Gastroesophageal sphincter (tissue), 3 donors: ENCODE results near the gene C2orf92.

Source experiments
- EP300 ChIP-seq: sonication (generic); formaldehyde crosslinking; IDR thresholded peaks from one replicate; pipeline ENCODE4 v1.6.1; 2017; ENCODE audit warnings: antibody characterized with exemption, mild to moderate bottlenecking
- POLR2A ChIP-seq, 2 donors: fragments of 450-650 bp; IDR thresholded peaks; one replicate each; pipeline ENCODE4 v1.6.1; 2017; ENCODE audit warnings: antibody characterized with exemption in 2 of 2, mild to moderate bottlenecking in 2 of 2, moderate library complexity in 1 of 2
- POLR2AphosphoS5 ChIP-seq: sonication (generic); formaldehyde crosslinking; IDR thresholded peaks from one replicate; pipeline ENCODE4 v1.6.1; 2017; ENCODE audit warnings: antibody characterized with exemption
- TF ChIP-seq, protein P1 (sequence below), 4 experiments: fragments of 200-600 bp in 2 of 4; fragments of 450-650 bp in 2 of 4; sonication (generic) in 1 of 4; IDR thresholded peaks; one replicate each; pipeline ENCODE4 v1.5.1; 2017 to 2019; ENCODE audit warnings: antibody characterized with exemption in 4 of 4, mild to moderate bottlenecking in 2 of 4, moderate library complexity in 2 of 4

GRCh38 chr2:97724501-97724900 is 55.0 kb downstream of the C2orf92 start:
- no peak for TF ChIP-seq POLR2A (IDR thresholded peaks at IDR 0.05)
- TF ChIP-seq, protein P1, sequence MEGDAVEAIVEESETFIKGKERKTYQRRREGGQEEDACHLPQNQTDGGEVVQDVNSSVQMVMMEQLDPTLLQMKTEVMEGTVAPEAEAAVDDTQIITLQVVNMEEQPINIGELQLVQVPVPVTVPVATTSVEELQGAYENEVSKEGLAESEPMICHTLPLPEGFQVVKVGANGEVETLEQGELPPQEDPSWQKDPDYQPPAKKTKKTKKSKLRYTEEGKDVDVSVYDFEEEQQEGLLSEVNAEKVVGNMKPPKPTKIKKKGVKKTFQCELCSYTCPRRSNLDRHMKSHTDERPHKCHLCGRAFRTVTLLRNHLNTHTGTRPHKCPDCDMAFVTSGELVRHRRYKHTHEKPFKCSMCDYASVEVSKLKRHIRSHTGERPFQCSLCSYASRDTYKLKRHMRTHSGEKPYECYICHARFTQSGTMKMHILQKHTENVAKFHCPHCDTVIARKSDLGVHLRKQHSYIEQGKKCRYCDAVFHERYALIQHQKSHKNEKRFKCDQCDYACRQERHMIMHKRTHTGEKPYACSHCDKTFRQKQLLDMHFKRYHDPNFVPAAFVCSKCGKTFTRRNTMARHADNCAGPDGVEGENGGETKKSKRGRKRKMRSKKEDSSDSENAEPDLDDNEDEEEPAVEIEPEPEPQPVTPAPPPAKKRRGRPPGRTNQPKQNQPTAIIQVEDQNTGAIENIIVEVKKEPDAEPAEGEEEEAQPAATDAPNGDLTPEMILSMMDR (IDR thresholded peaks at IDR 0.05), result no peak
- TF ChIP-seq POLR2AphosphoS5, result no peak
- no peak for TF ChIP-seq EP300
